NCI-H1092 (cell line): ENCODE results near the gene NIPBL.
"Not testable (repeated sequence)": the region's sequence is repeated elsewhere in the genome, so short reads cannot be mapped to it uniquely, and the experiment has no call there.

Experiments
- DNase-seq: peaks from one replicate; lab custom pipeline; 2025; lab: John Stamatoyannopoulos, UW

Gene NIPBL

DNA sequence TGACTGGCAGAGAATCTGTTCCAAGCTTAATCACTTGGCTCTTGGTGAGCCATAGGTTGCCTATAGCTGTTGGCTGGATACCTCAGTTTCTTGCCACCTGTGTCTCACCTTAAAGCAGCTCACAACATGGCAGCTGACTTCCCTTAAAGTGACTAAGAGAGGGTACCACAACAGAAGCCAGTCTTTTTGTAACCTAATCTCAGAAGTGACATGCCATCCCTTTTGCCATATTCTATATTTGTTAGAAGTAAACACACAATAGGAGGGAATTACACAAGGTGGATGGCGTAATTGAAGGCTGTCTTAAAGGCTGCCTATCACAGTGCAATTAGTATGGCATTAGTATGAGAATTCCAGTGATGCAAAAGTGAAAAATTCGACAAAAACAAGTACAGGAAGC lies 28.1 kb downstream of the NIPBL start:
- DNase-seq, result no peak

GRCh38 chr5:36908544-36909260 lies 32.1 kb downstream of the NIPBL start:
- DNase-seq, result no peak

- DNase-seq, result no peak
Measured at GRCh38 chr5:36915653-36916052, 39.1 kb downstream of the NIPBL start.

GRCh38 chr5:36916614-36917013 lies 40.0 kb downstream of the NIPBL start:
- DNase-seq, result not testable (repeated sequence)

DNA sequence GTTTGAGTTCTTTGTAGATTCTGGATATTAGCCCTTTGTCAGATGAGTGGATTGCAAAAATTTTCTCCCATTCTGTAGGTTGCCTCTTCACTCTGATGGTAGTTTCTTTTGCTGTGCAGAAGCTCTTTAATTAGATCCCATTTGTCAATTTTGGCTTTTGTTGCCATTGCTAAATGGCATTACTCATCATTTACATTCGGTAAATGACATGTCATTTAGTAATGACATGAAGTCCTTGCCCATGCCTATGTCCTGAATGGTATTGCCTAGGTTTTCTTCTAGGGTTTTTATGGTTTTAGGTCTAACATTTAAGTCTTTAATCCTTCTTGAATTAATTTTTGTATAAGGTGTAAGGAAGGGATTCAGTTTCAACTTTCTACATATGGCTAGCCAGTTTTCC lies 40.8 kb downstream of the NIPBL start:
- DNase-seq, result not testable (repeated sequence)

GRCh38 chr5:36919238-36919637 lies 42.7 kb downstream of the NIPBL start:
- no peak for DNase-seq

DNA sequence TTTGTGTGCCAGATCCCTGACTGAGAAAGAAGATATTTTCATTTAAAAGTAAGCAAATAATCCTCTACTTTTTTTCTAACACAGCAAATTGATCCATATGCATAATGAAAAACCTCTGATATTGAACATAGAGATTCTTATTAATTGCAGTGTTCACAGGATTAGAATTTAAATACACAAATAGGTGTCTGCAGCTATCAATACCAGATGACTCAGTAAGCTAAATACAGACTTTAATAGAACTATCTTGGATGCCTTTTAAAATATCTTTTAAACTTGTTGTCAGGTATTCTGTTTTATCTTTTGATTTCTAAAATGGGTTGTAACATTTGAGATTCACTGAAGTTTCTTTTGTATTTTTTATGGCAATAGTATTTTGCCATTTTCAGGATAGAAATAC lies 43.1 kb downstream of the NIPBL start:
- DNase-seq, result no peak

DNA sequence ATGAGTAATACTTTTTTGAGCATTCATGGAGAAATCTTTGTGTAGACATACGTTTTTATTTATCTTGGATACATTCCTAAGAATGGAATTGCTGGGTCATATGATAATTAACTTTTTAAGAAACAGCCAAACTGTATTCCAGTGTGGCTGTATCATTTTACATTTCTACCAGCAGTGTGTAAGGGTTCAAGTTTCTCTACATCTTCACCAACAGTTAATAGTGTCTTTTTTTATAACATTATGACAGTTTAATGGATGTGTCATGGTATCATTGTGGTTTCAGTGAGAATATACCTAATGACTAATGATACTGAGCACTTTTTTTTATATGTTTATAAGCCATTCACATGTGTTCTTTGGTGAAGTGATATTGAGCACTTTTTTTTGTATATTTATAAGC lies 52.4 kb downstream of the NIPBL start:
- DNase-seq, result no peak

DNA sequence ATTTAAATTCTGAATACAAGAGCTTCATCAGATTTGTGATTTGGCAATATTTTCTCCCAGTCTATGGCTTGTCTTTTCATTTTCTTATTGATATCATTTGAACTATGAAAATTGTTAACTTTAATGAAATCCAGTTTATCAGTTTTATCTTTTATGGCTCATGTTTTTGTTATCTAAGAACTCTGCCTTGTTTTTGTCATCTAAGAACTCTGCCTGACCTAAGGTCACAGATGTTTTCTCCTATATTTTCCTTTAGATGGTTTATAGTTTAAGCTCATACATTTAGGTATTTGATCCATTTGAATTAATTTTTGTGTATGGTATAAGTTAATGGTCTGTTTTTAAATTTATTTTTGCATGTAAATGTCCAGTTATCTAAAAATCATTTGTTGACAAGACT lies 52.9 kb downstream of the NIPBL start:
- no peak for DNase-seq

DNA sequence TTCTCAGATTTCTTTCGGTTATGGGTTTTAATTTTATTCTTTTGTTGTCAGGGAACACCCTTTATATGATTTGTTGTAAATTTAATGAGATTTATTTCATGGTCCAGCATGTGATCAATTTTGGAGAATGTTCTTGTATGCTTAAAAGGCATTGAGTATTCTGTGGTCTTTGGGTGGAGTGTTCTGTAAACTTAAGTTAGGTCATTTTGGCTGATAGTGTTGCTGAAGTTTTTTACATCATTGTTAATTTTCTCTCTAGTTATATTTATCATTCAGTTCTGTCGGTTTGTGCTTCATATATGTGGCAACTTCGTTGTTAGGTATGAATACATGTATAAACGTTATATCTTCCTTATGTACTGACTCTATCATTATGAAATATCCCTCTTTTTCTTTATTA lies 55.5 kb downstream of the NIPBL start:
- DNase-seq, result no peak

- no peak for DNase-seq
Measured at GRCh38 chr5:36932699-36933098, 56.1 kb downstream of the NIPBL start.

GRCh38 chr5:36934740-36935356 lies 58.3 kb downstream of the NIPBL start:
- DNase-seq, result no peak

DNA sequence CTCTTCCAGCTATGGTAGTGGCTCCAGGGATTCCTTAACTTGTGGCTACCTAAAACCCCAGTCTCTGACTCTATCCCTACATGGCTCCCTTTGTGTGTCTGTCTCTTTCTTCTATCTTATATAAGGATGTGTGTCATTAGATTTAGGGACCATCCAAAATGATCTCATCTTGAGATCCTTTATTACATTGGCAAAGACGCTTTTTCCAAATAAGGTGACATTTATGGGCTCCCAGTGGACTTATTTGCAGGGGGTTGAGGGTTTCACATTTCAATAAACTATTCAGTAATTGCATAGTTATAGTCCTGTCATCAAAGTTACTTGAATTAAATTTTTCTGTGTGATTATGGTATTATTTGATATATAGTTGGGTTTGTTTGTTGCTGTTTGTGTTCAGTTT lies 59.2 kb downstream of the NIPBL start:
- DNase-seq, result no peak

- DNase-seq, result no peak
Measured at GRCh38 chr5:36936309-36936708, 59.7 kb downstream of the NIPBL start.

- DNase-seq, result no peak
Measured at GRCh38 chr5:36938129-36938528, 61.6 kb downstream of the NIPBL start.

DNA sequence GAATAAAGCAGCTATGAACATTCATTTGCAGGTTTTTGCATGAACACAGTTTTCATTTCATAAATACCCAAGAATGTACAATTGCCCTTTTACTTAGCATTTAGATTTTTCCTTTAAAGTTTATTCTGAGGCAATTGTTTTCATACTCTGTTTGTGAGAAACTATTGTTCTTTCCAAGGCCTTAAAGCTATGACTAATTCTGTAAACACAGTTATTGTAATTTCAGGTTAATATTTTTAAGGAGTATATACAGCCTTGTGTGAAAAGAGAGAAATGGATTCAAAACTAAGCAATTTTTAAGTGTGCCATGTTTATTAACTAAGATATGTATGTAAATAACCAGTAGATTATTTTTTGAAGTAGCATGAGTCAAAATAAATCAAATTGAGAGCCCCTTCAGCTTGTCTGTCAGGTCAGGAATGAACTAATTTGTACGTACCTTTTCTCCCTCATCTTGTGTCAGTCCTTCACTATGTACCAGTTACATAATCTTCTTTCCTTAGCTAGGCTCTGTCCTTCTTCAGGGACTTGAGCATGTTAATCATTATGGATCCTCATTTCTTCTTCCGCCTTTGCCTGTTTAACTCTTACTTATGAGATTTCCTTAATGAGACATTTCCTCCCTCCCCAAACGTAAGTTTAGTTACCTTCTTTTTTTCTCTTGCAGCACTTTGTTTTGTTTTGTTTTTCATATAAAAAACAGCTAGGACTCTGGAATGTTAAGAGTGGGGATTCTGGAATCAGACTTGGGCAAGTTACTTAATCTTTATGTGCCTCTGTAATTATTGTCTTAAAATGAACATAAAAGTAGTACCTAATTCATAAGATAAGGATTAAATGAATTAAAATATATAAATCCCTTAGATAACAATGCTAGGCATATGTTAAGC lies 63.6 kb downstream of the NIPBL start:
- no peak for DNase-seq

DNA sequence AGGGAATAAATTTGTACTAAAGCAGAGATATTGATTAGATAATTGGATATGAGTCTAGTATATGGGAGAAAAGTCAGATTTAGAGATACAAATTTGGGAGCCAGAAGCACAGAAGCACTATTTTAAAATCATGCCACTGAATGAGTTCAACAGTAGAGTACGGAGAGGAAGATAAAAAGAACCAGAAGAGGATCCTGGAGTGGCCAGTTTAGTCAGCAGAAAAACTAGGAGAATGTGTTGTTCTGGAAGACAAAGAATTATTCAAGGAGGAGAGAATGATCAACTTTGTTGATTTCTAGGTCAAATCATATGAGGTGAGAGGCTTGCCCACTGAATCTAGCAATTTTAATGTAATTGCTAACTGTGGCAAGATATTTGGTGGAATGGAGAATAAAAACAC lies 67.0 kb downstream of the NIPBL start:
- DNase-seq, result no peak

DNA sequence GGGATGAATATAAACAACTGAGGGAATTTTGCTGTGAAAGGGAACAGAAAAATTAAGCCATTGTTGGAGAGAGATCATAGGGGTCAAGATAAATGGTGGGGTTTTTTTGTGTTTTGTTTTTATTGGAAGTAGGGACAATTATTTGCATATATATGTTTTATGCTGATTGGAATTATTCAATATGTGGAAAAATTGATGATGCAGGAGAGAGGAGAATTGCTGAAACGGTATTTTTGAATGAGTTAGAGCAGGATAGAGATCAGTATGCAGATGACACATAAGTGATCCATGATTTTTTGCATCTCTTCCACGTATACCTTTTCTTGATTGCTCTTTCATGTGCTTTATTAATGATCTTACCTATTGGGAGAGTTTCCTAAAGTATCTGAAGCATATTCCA lies 67.5 kb downstream of the NIPBL start:
- DNase-seq, result no peak

DNA sequence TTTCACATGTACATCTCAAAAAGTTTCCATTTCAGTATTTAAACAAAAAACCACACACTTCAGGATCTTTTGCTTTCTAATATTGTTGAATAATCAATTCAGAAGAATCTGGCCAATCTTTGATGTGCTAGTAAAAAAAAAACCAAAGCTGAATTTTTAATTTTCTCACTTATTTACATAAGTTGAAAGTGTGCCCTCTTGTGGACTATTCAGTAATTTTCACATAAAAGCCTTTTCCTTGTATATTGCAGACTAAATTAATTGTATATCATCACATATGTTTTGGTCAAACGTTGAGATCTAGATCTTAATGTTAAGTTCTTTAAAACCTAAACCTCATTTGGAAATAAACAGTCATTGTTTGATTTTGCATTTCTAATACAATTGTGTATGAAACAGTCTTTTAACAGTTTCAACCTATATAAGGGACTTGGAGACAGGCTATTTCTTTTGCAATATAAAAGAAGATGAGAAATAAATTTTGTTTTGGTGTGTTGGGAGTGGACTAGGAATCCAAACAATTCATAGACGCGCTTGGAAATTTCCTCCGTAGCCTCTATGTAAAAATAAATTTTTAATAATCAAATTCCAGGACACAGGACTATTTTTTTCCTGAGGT lies 68.1 kb downstream of the NIPBL start:
- DNase-seq, result peak; percentile 26

GRCh38 chr5:36945687-36946086 lies 69.1 kb downstream of the NIPBL start:
- DNase-seq, result no peak

GRCh38 chr5:36946101-36946500 lies 69.5 kb downstream of the NIPBL start:
- DNase-seq, result no peak

DNA sequence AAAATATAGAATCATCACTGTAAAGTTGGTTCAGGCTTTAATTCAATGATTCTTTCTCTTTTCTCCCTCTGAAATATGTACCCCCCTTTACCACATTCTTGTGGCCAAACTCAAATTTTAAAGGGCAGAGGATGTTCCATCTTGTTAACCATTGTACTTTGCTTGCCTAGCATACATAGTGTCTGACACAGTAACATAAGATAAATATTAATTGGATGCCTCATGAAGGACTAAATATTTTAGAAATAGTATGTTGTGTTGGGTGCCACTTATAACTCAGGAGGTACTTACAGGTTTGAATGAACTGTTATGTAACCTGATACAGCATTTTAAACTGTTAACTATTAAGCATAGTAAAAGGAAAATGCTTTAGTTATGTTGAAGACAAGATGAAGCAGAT lies 71.5 kb downstream of the NIPBL start:
- no peak for DNase-seq

- DNase-seq, result no peak
Measured at GRCh38 chr5:36948650-36949049, 72.1 kb downstream of the NIPBL start.
